SU-DHL-6 (cell line): ENCODE results near the gene PTPRA.

Experiments
- H2AFZ ChIP-seq: fragments of 200-600 bp; sonication (generic); 2 replicates; pipeline ENCODE4 v1.6.1; 2014; ENCODE audit warnings: low read depth, mild to moderate bottlenecking, moderate library complexity, mixed read lengths, antibody characterized with exemption, low read length; ENCODE audit not compliant: severe bottlenecking
- H3F3A ChIP-seq: fragments of 200-600 bp; shearing (Covaris generic); 2 replicates; pipeline ENCODE4 v1.6.0; 2016; ENCODE audit warnings: antibody characterized with exemption, mild to moderate bottlenecking; ENCODE audit not compliant: insufficient read depth
- H3K27ac ChIP-seq: fragments of 200-600 bp; sonication (generic); 2 replicates; pipeline ENCODE4 v1.5.1; 2016; ENCODE audit warnings: low read depth, mild to moderate bottlenecking, low read length, moderate library complexity, mixed read lengths
- H3K27me3 ChIP-seq: fragments of 200-600 bp; sonication (generic), shearing (Covaris generic); 2 replicates; pipeline ENCODE4 v1.6.0; 2014; ENCODE audit warnings: mild to moderate bottlenecking, low read length
- H3K36me3 ChIP-seq: fragments of 200-600 bp; sonication (generic); 2 replicates; pipeline ENCODE4 v1.6.1; 2014; ENCODE audit warnings: mild to moderate bottlenecking, low read length, mixed read lengths
- H3K4me2 ChIP-seq: fragments of 300-600, 200-600 bp; shearing (Covaris generic), sonication (generic); 2 replicates; pipeline ENCODE4 v1.6.0; 2014; ENCODE audit warnings: low read length, low read depth, mild to moderate bottlenecking; ENCODE audit not compliant: poor library complexity, severe bottlenecking
- H3K4me3 ChIP-seq: fragments of 200-600 bp; sonication (generic); 2 replicates; pipeline ENCODE4 v1.5.1; 2014; ENCODE audit warnings: antibody characterized with exemption, low read length, mild to moderate bottlenecking, mixed read lengths; ENCODE audit not compliant: insufficient read depth, poor library complexity, severe bottlenecking
- H3K79me2 ChIP-seq: fragments of 200-600 bp; sonication (generic); 2 replicates; pipeline ENCODE4 v1.6.1; 2014; ENCODE audit warnings: mild to moderate bottlenecking, low read length, moderate library complexity; ENCODE audit not compliant: insufficient read depth
- H3K9ac ChIP-seq: fragments of 200-600 bp; sonication (generic); 2 replicates; pipeline ENCODE4 v1.7.0; 2014; ENCODE audit warnings: mild to moderate bottlenecking, low read length
- H3K9me2 ChIP-seq: fragments of 200-600 bp; sonication (generic); replicated peaks from 2 replicates; pipeline ENCODE4 v1.6.1; 2014; ENCODE audit warnings: low read length; ENCODE audit not compliant: insufficient read depth
- H3K9me3 ChIP-seq: fragments of 200-600 bp; sonication (generic); 2 replicates; pipeline ENCODE4 v1.6.1; 2014; ENCODE audit warnings: low read length, mixed read lengths; ENCODE audit not compliant: insufficient read depth
- H4K20me1 ChIP-seq: fragments of 200-600 bp; sonication (generic); 2 replicates; pipeline ENCODE4 v1.6.1; 2014; ENCODE audit warnings: low read depth, mild to moderate bottlenecking, antibody characterized with exemption, low read length, moderate library complexity, mixed read lengths
- EZH2phosphoT487 ChIP-seq: fragments of 200-600 bp; sonication (generic), shearing (Covaris generic); conservative IDR thresholded peaks from 2 replicates; pipeline ENCODE4 v1.6.1; 2018; ENCODE audit warnings: mild to moderate bottlenecking, antibody characterized with exemption, low read length, moderate library complexity, mixed read lengths
- TF ChIP-seq, protein P1 (sequence below): fragments of 200-600 bp; sonication (generic); IDR thresholded peaks from one replicate; pipeline ENCODE4 v1.5.1; 2017; ENCODE audit warnings: antibody characterized with exemption, mild to moderate bottlenecking, low read length, moderate library complexity; ENCODE audit not compliant: insufficient read depth, poor library complexity, severe bottlenecking

PTPRA gene

DNA sequence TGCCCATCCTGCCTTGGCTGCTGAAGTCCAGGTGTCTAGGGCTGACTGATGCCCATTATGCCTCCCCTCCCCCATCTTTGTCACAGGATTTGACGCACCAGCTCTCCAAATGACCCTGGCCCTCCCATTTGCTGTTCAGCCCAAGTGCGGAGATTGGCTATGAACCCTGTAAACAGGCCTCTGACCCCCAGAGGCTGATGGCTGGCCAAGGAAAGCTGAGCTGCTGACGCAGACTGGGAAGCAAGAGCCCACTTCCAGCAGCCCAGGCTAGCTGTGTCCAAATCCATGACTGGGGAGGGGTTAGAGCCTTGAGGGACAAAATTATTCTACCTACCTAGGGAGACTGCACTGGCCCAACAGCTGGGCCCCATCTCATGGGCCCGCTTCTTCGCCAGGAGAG lies 169.3 kb downstream of the PTPRA start:
- H3K27ac ChIP-seq: no peak overlapping the region
- H3K4me3 ChIP-seq: no peak overlapping the region
- H3K27me3 ChIP-seq: no peaks in the 10 kb centered on the region
- no peak overlapping the region for H3K4me2 ChIP-seq
- TF ChIP-seq EZH2phosphoT487: no peak
- TF ChIP-seq, protein P1, sequence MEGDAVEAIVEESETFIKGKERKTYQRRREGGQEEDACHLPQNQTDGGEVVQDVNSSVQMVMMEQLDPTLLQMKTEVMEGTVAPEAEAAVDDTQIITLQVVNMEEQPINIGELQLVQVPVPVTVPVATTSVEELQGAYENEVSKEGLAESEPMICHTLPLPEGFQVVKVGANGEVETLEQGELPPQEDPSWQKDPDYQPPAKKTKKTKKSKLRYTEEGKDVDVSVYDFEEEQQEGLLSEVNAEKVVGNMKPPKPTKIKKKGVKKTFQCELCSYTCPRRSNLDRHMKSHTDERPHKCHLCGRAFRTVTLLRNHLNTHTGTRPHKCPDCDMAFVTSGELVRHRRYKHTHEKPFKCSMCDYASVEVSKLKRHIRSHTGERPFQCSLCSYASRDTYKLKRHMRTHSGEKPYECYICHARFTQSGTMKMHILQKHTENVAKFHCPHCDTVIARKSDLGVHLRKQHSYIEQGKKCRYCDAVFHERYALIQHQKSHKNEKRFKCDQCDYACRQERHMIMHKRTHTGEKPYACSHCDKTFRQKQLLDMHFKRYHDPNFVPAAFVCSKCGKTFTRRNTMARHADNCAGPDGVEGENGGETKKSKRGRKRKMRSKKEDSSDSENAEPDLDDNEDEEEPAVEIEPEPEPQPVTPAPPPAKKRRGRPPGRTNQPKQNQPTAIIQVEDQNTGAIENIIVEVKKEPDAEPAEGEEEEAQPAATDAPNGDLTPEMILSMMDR: no peak
- peaks cover 2% of the 10 kb centered on the region; the same call in 1 of the 2 replicates for H3K36me3 ChIP-seq
- H3F3A ChIP-seq: no peaks in the 10 kb centered on the region
- no peaks in the 10 kb centered on the region for H4K20me1 ChIP-seq
- no peak overlapping the region for H3K9ac ChIP-seq
- no peaks in the 10 kb centered on the region for H3K9me3 ChIP-seq
- peaks cover 9% of the 10 kb centered on the region for H3K79me2 ChIP-seq
- no peaks in the 10 kb centered on the region for H3K9me2 ChIP-seq
- H2AFZ ChIP-seq: no peak overlapping the region

DNA sequence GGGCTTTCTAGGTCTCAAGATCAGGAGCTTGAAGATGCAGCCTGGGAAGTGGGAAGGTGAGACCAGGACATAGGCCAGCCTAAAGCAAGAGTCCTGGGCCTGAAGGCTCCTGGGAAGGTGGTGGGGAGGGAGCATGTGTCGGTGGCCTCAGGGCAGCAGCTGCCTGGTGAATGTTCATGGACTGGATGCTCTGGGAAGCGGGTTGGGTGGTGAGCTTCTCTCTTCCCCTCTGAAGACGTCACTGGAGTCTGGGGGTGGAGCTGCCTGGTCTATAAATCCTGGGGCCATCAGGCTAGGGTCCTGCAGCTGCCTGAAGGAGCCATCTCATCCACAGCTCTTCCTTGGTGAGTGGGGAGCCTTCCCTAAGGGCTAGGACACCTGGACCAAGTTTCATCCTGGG lies 170.0 kb downstream of the PTPRA start, which contains the start of gene GNRH2:
GNRH2 (plus strand) TSS at position 301 of the 400 bp plus-strand sequence. CDS start 793 bp downstream, outside the sequence.
- H3K4me2 ChIP-seq: no peak within 1 kb of the TSS
- H3K4me3 ChIP-seq: no peak within 1 kb of the TSS
- peaks cover 9% of the 10 kb centered on the region for H3K79me2 ChIP-seq
- no peaks in the 10 kb centered on the region; the same call in 1 of the 2 replicates for H3K36me3 ChIP-seq
- H3K9me2 ChIP-seq: no peaks in the 10 kb centered on the region
- H3F3A ChIP-seq: no peaks in the 10 kb centered on the region
- H3K27ac ChIP-seq: no peak within 1 kb of the TSS
- no peaks in the 10 kb centered on the region for H3K27me3 ChIP-seq
- H2AFZ ChIP-seq: no peak within 1 kb of the TSS
- no peak within 1 kb of the TSS for H3K9ac ChIP-seq
- H3K9me3 ChIP-seq: no peaks in the 10 kb centered on the region
- TF ChIP-seq EZH2phosphoT487: no peak
- TF ChIP-seq, protein P1: no peak
- H4K20me1 ChIP-seq: no peaks in the 10 kb centered on the region

DNA sequence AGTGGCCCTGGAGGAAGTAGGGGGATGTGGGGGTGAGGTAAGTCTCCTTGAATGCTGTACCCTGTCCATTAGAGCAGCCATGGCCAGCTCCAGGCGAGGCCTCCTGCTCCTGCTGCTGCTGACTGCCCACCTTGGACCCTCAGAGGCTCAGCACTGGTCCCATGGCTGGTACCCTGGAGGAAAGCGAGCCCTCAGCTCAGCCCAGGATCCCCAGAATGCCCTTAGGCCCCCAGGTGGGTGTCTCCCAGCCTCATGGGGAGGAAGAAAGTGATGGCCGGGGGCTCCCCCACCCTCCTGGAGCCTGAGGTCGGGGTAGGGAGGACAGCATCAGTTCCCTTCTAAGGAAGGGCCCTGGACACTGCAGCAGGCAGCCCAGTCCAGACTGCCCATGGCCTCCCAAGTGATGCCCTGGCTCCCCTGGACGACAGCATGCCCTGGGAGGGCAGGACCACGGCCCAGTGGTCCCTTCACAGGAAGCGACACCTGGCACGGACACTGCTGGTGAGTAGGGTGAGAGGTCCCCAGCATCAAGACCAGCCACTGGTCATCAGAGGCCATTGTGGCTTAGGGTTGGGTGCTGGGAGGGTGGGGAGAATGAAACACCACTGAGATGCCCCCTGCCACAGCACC lies 171.2 kb downstream of the PTPRA start:
- H3K9me3 ChIP-seq: no peaks in the 10 kb centered on the region
- H3K36me3 ChIP-seq: no peaks in the 10 kb centered on the region; the same call in 1 of the 2 replicates
- H3K27ac ChIP-seq: no peak overlapping the region
- H3K4me2 ChIP-seq: peak overlapping the region; percentile 77
- no peaks in the 10 kb centered on the region for H3F3A ChIP-seq
- no peak overlapping the region for H3K9ac ChIP-seq
- H3K9me2 ChIP-seq: no peaks in the 10 kb centered on the region
- no peak overlapping the region for H2AFZ ChIP-seq
- H3K27me3 ChIP-seq: no peaks in the 10 kb centered on the region
- TF ChIP-seq, protein P1: no peak
- TF ChIP-seq EZH2phosphoT487: no peak
- no peaks in the 10 kb centered on the region for H4K20me1 ChIP-seq
- peaks cover 9% of the 10 kb centered on the region for H3K79me2 ChIP-seq
- no peak overlapping the region for H3K4me3 ChIP-seq
